HEK293 (cell line): ENCODE results near the gene UST.

Experiments used
- CTCF ChIA-PET: fragments of 350-600 bp; formaldehyde crosslinking; extraction: SDS; loops from one replicate; lab custom pipeline; 2021; ENCODE audit warnings: antibody characterized with exemption; lab: Yijun Ruan, JAX
- POLR2A ChIA-PET: fragments of 300-600 bp; formaldehyde crosslinking; extraction: SDS; loops from one replicate; lab custom pipeline; 2020; ENCODE audit warnings: antibody characterized with exemption, inconsistent platforms; lab: Yijun Ruan, JAX
- H3K27ac ChIP-seq: fragments of 200-500 bp; sonication (Bioruptor generic); 2 replicates; pipeline ENCODE4 v1.5.1; 2014; ENCODE audit warnings: low read depth, low read length, control low read depth, inconsistent platforms; ENCODE audit errors: extremely low read depth
- H3K36me3 ChIP-seq, 2 experiments: fragments of 200-500 bp in 1 of 2; sonication (Bioruptor generic) in 1 of 2; 1 replicate in 1 of 2; 2 replicates in 1 of 2; pipeline ENCODE4 v1.5.1; 2014 to 2017; ENCODE audit warnings: inconsistent platforms in 2 of 2, low read length in 2 of 2; ENCODE audit not compliant: control insufficient read depth in 2 of 2, insufficient read depth in 1 of 2
- H3K4me1 ChIP-seq: fragments of 200-500 bp; sonication (Bioruptor generic); 2 replicates; pipeline ENCODE4 v1.5.1; 2014; ENCODE audit warnings: mild to moderate bottlenecking, low read length, inconsistent platforms; ENCODE audit not compliant: control insufficient read depth, insufficient read depth
- H3K4me3 ChIP-seq: 2 replicates; pipeline ENCODE4 v1.5.1; 2011; ENCODE audit warnings: low read depth, mild to moderate bottlenecking, control low read depth, low read length, moderate library complexity
- H3K9me3 ChIP-seq: fragments of 200-500 bp; sonication (Bioruptor generic); 2 replicates; pipeline ENCODE4 v1.5.1; 2014; ENCODE audit warnings: low read depth, low read length, inconsistent platforms; ENCODE audit not compliant: control insufficient read depth, insufficient read depth
- BCL11A ChIP-seq: fragments of 450-650 bp; formaldehyde crosslinking; IDR thresholded peaks from 2 replicates; pipeline ENCODE4 v1.5.1; 2016; ENCODE audit warnings: low read depth, missing biosample characterization, missing genetic modification characterization
- PRDM1 ChIP-seq: fragments of 450-650 bp; formaldehyde crosslinking; IDR thresholded peaks from 2 replicates; pipeline ENCODE4; 2016; ENCODE audit warnings: missing biosample characterization, missing genetic modification characterization
- WT1 ChIP-seq: fragments of 450-650 bp; formaldehyde crosslinking; IDR thresholded peaks from 2 replicates; pipeline ENCODE4 v1.5.1; 2016; ENCODE audit warnings: missing biosample characterization, missing genetic modification characterization
- ZNF211 ChIP-seq: fragments of 450-650 bp; formaldehyde crosslinking; IDR thresholded peaks from 2 replicates; pipeline ENCODE4 v1.5.1; 2016; ENCODE audit warnings: low read depth, missing biosample characterization, missing genetic modification characterization
- ZNF585B ChIP-seq: fragments of 450-650 bp; formaldehyde crosslinking; IDR thresholded peaks from 2 replicates; pipeline ENCODE4 v1.5.1; 2016; ENCODE audit warnings: missing biosample characterization, missing genetic modification characterization
- ZNF768 ChIP-seq: fragments of 450-650 bp; formaldehyde crosslinking; IDR thresholded peaks from 2 replicates; pipeline ENCODE4 v1.5.1; 2018; ENCODE audit warnings: missing biosample characterization, mild to moderate bottlenecking, missing genetic modification characterization
- ZSCAN4 ChIP-seq: fragments of 450-650 bp; formaldehyde crosslinking; IDR thresholded peaks from 2 replicates; pipeline ENCODE4 v1.5.1; 2017; ENCODE audit warnings: missing biosample characterization, missing genetic modification characterization
- TF ChIP-seq, protein P1 (sequence below): sonication (generic); formaldehyde crosslinking; IDR thresholded peaks from 2 replicates; pipeline ENCODE4 v1.8.1; 2022; ENCODE audit warnings: mild to moderate bottlenecking, moderate library complexity, missing genetic modification reagents
- TF ChIP-seq, protein P2 (sequence below): fragments of 450-650 bp; formaldehyde crosslinking; IDR thresholded peaks from 2 replicates; pipeline ENCODE4 v1.5.1; 2016; ENCODE audit warnings: missing biosample characterization, missing genetic modification characterization
- TF ChIP-seq, protein P3 (sequence below): fragments of 450-650 bp; formaldehyde crosslinking; IDR thresholded peaks from 2 replicates; pipeline ENCODE4 v1.5.1; 2016; ENCODE audit warnings: missing biosample characterization, missing genetic modification characterization
- TF ChIP-seq, protein P4 (sequence below): fragments of 450-650 bp; formaldehyde crosslinking; IDR thresholded peaks from 2 replicates; pipeline ENCODE4 v1.5.1; 2017; ENCODE audit warnings: missing biosample characterization, missing genetic modification characterization
- TF ChIP-seq, protein P5 (sequence below): fragments of 450-650 bp; formaldehyde crosslinking; IDR thresholded peaks from 2 replicates; pipeline ENCODE4 v1.5.1; 2016; ENCODE audit warnings: missing biosample characterization, missing genetic modification characterization
- TF ChIP-seq, protein P6 (sequence below): fragments of 450-650 bp; formaldehyde crosslinking; IDR thresholded peaks from 2 replicates; pipeline ENCODE4 v1.5.1; 2017; ENCODE audit warnings: missing biosample characterization, missing genetic modification characterization

Gene UST

DNA sequence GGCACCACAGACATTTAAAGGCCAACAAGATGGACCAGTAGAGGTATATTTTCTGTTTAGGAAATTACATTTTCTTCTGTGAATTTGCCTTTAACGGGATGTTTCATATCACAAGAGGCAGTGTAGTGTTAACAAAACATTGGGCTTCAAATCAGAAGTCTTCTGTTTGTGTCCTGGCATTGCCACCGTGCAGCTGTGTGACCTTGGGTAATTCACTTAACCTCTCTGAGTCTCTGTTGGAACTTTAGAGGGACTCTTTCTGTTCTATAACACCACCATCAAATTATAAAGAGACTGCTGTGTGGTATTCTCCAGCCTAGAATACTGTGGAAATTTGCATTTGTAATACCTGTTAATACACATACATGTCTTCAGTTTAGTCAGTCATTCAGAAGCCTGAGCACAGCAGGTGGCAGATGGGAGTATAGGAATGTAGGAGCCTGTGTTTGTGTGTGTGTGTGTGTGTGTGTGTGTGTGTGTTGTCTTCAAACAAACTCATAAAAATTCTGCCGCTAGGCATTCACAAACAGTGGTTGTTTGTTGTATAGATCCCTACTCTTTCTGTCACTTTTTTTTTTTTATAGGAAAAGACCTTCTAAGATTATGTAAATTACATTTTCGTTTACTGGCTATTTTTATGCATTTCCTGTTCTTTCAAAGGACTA is 22.6 kb downstream of the UST start:
- ChIA-PET POLR2A (no interaction called here), CTCF (interaction anchor here (0.5 kb wide), 1 partner anchor 96 kb away, joined by 3 read pairs; no protein-coding TSS in a partner anchor)
- Histone ChIP-seq H3K36me3 (no peaks in the 10 kb centered on the region), H3K27ac (no peak overlapping the region), H3K4me1 (peaks cover 34% of the 10 kb centered on the region), H3K9me3 (no peaks in the 10 kb centered on the region), H3K4me3 (no peak overlapping the region)
- TF ChIP-seq, protein P1, sequence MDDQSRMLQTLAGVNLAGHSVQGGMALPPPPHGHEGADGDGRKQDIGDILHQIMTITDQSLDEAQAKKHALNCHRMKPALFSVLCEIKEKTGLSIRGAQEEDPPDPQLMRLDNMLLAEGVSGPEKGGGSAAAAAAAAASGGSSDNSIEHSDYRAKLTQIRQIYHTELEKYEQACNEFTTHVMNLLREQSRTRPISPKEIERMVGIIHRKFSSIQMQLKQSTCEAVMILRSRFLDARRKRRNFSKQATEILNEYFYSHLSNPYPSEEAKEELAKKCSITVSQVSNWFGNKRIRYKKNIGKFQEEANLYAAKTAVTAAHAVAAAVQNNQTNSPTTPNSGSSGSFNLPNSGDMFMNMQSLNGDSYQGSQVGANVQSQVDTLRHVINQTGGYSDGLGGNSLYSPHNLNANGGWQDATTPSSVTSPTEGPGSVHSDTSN (CRISPR knock-in tag), result no peak
- TF ChIP-seq, protein P2, sequence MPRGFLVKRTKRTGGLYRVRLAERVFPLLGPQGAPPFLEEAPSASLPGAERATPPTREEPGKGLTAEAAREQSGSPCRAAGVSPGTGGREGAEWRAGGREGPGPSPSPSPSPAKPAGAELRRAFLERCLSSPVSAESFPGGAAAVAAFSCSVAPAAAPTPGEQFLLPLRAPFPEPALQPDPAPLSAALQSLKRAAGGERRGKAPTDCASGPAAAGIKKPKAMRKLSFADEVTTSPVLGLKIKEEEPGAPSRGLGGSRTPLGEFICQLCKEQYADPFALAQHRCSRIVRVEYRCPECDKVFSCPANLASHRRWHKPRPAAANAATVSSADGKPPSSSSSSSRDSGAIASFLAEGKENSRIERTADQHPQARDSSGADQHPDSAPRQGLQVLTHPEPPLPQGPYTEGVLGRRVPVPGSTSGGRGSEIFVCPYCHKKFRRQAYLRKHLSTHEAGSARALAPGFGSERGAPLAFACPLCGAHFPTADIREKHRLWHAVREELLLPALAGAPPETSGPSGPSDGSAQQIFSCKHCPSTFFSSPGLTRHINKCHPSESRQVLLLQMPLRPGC, result peak; percentile 22; the same call in 1 of the 2 replicates
- TF ChIP-seq WT1 (tag by site-specific recombination), result peak; percentile 57; the same call in 1 of the 2 replicates
- TF ChIP-seq BCL11A (tag by site-specific recombination), result no peak
- TF ChIP-seq, protein P3, sequence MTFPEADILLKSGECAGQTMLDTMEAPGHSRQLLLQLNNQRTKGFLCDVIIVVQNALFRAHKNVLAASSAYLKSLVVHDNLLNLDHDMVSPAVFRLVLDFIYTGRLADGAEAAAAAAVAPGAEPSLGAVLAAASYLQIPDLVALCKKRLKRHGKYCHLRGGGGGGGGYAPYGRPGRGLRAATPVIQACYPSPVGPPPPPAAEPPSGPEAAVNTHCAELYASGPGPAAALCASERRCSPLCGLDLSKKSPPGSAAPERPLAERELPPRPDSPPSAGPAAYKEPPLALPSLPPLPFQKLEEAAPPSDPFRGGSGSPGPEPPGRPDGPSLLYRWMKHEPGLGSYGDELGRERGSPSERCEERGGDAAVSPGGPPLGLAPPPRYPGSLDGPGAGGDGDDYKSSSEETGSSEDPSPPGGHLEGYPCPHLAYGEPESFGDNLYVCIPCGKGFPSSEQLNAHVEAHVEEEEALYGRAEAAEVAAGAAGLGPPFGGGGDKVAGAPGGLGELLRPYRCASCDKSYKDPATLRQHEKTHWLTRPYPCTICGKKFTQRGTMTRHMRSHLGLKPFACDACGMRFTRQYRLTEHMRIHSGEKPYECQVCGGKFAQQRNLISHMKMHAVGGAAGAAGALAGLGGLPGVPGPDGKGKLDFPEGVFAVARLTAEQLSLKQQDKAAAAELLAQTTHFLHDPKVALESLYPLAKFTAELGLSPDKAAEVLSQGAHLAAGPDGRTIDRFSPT (tag by site-specific recombination), result no peak
- TF ChIP-seq ZNF768, result peak; percentile 83
- no peak for TF ChIP-seq ZNF585B (tag by site-specific recombination)
- peak; percentile 46 for TF ChIP-seq ZSCAN4

- no peaks in the 10 kb centered on the region for H3K36me3 ChIP-seq
- no peak for TF ChIP-seq PRDM1
- TF ChIP-seq, protein P4, sequence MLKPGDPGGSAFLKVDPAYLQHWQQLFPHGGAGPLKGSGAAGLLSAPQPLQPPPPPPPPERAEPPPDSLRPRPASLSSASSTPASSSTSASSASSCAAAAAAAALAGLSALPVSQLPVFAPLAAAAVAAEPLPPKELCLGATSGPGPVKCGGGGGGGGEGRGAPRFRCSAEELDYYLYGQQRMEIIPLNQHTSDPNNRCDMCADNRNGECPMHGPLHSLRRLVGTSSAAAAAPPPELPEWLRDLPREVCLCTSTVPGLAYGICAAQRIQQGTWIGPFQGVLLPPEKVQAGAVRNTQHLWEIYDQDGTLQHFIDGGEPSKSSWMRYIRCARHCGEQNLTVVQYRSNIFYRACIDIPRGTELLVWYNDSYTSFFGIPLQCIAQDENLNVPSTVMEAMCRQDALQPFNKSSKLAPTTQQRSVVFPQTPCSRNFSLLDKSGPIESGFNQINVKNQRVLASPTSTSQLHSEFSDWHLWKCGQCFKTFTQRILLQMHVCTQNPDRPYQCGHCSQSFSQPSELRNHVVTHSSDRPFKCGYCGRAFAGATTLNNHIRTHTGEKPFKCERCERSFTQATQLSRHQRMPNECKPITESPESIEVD (tag by site-specific recombination), result 0 out of 2 replicates have a peak, but pooled peaks have one; percentile 15
- TF ChIP-seq, protein P5, sequence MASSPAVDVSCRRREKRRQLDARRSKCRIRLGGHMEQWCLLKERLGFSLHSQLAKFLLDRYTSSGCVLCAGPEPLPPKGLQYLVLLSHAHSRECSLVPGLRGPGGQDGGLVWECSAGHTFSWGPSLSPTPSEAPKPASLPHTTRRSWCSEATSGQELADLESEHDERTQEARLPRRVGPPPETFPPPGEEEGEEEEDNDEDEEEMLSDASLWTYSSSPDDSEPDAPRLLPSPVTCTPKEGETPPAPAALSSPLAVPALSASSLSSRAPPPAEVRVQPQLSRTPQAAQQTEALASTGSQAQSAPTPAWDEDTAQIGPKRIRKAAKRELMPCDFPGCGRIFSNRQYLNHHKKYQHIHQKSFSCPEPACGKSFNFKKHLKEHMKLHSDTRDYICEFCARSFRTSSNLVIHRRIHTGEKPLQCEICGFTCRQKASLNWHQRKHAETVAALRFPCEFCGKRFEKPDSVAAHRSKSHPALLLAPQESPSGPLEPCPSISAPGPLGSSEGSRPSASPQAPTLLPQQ, result no peak
- TF ChIP-seq, protein P6, sequence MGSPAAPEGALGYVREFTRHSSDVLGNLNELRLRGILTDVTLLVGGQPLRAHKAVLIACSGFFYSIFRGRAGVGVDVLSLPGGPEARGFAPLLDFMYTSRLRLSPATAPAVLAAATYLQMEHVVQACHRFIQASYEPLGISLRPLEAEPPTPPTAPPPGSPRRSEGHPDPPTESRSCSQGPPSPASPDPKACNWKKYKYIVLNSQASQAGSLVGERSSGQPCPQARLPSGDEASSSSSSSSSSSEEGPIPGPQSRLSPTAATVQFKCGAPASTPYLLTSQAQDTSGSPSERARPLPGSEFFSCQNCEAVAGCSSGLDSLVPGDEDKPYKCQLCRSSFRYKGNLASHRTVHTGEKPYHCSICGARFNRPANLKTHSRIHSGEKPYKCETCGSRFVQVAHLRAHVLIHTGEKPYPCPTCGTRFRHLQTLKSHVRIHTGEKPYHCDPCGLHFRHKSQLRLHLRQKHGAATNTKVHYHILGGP (tag by site-specific recombination), result no peak
- TF ChIP-seq ZNF211 (tag by site-specific recombination), result no peak
- TF ChIP-seq, all 188 proteins: peak for 1
- Histone ChIP-seq H3K4me1 (peaks cover 34% of the 10 kb centered on the region), H3K4me3 (no peak overlapping the region), H3K9me3 (no peaks in the 10 kb centered on the region), H3K27ac (no peak overlapping the region)
- CTCF ChIA-PET, result interaction anchor here (0.5 to 0.9 kb wide), 2 partner anchors 14 to 203 kb away, joined by 3 read pairs; no protein-coding TSS in a partner anchor
- POLR2A ChIA-PET, result interaction anchor here (0.9 kb wide), 1 partner anchor 10 kb away, joined by 3 read pairs; no protein-coding TSS in a partner anchor
Observed at GRCh38 chr6:148770408-148771211, 23.8 kb downstream of the UST start.
